OCI-LY1 (cell line): Measurements from ENCODE around the gene GPR15.

Experiments
- CTCF ChIP-seq: fragments of 200-600 bp; sonication (generic), shearing (Covaris generic); IDR thresholded peaks from 2 replicates; pipeline ENCODE4 v1.5.1; 2017; ENCODE audit warnings: mild to moderate bottlenecking, antibody characterized with exemption, low read length, moderate library complexity, mixed read lengths
- EZH2 ChIP-seq: fragments of 200-600 bp; sonication (generic), shearing (Covaris generic); IDR thresholded peaks from 2 replicates; pipeline ENCODE4 v1.8.0; 2017; ENCODE audit warnings: borderline replicate concordance, mixed run types, mild to moderate bottlenecking, antibody characterized with exemption, low read length, moderate library complexity, mixed read lengths

GRCh38 chr3:98482717-98483482 is 48.9 kb upstream of the GPR15 start:
- TF ChIP-seq CTCF: no peak
- TF ChIP-seq EZH2: no peak
